H1 (cell line): ENCODE results near the gene PLEKHO1. TPM values are rescaled to one million over a fixed set of nuclear protein-coding genes. Genes with fewer than 3 reads are reported as not detected.

ENCODE experiments used
- CTCF ChIA-PET: fragments of 300-600 bp; sonication (Branson Sonifier 250); formaldehyde crosslinking; loops from one replicate; lab custom pipeline; 2021; ENCODE audit not compliant: partially characterized antibody; lab: Charles Lee
- POLR2A ChIA-PET: fragments of 300-600 bp; sonication (Branson Sonifier 250); formaldehyde crosslinking; loops from one replicate; lab custom pipeline; 2021; ENCODE audit warnings: inconsistent platforms; ENCODE audit not compliant: partially characterized antibody; lab: Charles Lee
- DNase-seq, 2 experiments: peaks; one replicate each; pipeline versions ENCODE4 v3.0.0 to v3.0.0-alpha.2; 2010 to 2022; ENCODE audit warnings: low spot score in 2 of 2, low read depth in 1 of 2, mixed read lengths in 1 of 2
- FAIRE-seq: peaks from 2 replicates; lab custom pipeline; 2011; peaks lifted over from hg19 to GRCh38; lab: Jason Lieb, UNC
- H2AFZ ChIP-seq: 2 replicates; pipeline ENCODE4 v1.8.1; 2012; ENCODE audit warnings: low read length, inconsistent platforms
- H2AK5ac ChIP-seq: 2 replicates; pipeline ENCODE4 v1.6.1; 2013; ENCODE audit warnings: low read depth, low read length
- H2BK120ac ChIP-seq: replicated peaks from 2 replicates; pipeline ENCODE3; 2013; ENCODE audit warnings: low read depth, low read length, inconsistent platforms
- H2BK12ac ChIP-seq: 2 replicates; pipeline ENCODE4 v1.6.1; 2013; ENCODE audit warnings: low read depth, low read length
- H2BK15ac ChIP-seq: 2 replicates; pipeline ENCODE4 v1.6.1; 2013; ENCODE audit warnings: low read length
- H2BK20ac ChIP-seq: 2 replicates; pipeline ENCODE4 v1.6.1; 2013; ENCODE audit warnings: low read length
- H2BK5ac ChIP-seq: 2 replicates; pipeline ENCODE4 v1.6.1; 2013; ENCODE audit warnings: low read depth, low read length
- H3K14ac ChIP-seq: 2 replicates; pipeline ENCODE4 v1.6.1; 2013; ENCODE audit warnings: inconsistent platforms; ENCODE audit not compliant: insufficient read length
- H3K18ac ChIP-seq: 2 replicates; pipeline ENCODE4 v1.6.1; 2013; ENCODE audit warnings: low read length; ENCODE audit errors: extremely low read depth
- H3K23ac ChIP-seq: 2 replicates; pipeline ENCODE4 v1.6.1; 2013; ENCODE audit warnings: inconsistent platforms; ENCODE audit not compliant: insufficient read length
- H3K23me2 ChIP-seq: 2 replicates; pipeline ENCODE4 v1.6.1; 2013; ENCODE audit warnings: low read depth, low read length
- H3K27ac ChIP-seq: 2 replicates; pipeline ENCODE4 v1.6.1; 2011; ENCODE audit warnings: low read depth, low read length, inconsistent platforms
- H3K27me3 ChIP-seq, 4 experiments: replicated peaks in 1 of 4; 1 replicate in 1 of 4; 2 replicates in 3 of 4; pipeline versions ENCODE4 v1.6.1 to v1.8.1; 2011 to 2013; ENCODE audit warnings: low read length in 3 of 4, mild to moderate bottlenecking in 3 of 4, inconsistent platforms in 2 of 4, mixed read lengths in 2 of 4, moderate library complexity in 1 of 4; ENCODE audit not compliant: control insufficient read depth in 3 of 4, insufficient read depth in 3 of 4; ENCODE audit errors: extremely low read depth in 1 of 4
- H3K36me3 ChIP-seq, 4 experiments: 2 replicates each; pipeline versions ENCODE4 v1.6.1 to v1.8.1; 2011 to 2013; ENCODE audit warnings: mild to moderate bottlenecking in 4 of 4, low read length in 3 of 4, moderate library complexity in 2 of 4, control low read depth in 1 of 4, inconsistent platforms in 1 of 4; ENCODE audit not compliant: insufficient read depth in 4 of 4, control insufficient read depth in 2 of 4
- H3K4ac ChIP-seq: replicated peaks from 2 replicates; pipeline ENCODE3; 2013; ENCODE audit warnings: low read length, low read depth, mixed read lengths, inconsistent platforms; ENCODE audit not compliant: insufficient read length
- H3K4me1 ChIP-seq, 4 experiments: replicated peaks in 1 of 4; 1 replicate in 1 of 4; 2 replicates in 3 of 4; pipeline versions ENCODE4 v1.6.1 to v1.8.1; 2011 to 2013; ENCODE audit warnings: low read length in 3 of 4, inconsistent platforms in 2 of 4, mixed read lengths in 1 of 4; ENCODE audit not compliant: insufficient read depth in 4 of 4, control insufficient read depth in 3 of 4
- H3K4me2 ChIP-seq, 2 experiments: 2 replicates each; pipeline versions ENCODE4 v1.6.1 to v1.8.1; 2011 to 2013; ENCODE audit warnings: low read depth in 2 of 2, low read length in 2 of 2, control low read depth in 1 of 2, inconsistent platforms in 1 of 2, mild to moderate bottlenecking in 1 of 2; ENCODE audit not compliant: insufficient read depth in 1 of 2
- H3K4me3 ChIP-seq, 4 experiments: fragments of 200-600, 300-600 bp in 1 of 4; sonication (generic), shearing (Covaris generic), sonication (Bioruptor Twin) in 1 of 4; 2 replicates each; pipeline versions ENCODE4 v1.5.1 to v1.8.1; 2011 to 2016; ENCODE audit warnings: low read length in 4 of 4, low read depth in 3 of 4, control low read depth in 2 of 4, inconsistent platforms in 2 of 4, mild to moderate bottlenecking in 2 of 4, mixed read lengths in 1 of 4, moderate library complexity in 1 of 4; ENCODE audit not compliant: insufficient read depth in 2 of 4; ENCODE audit errors: extremely low read depth in 1 of 4
- H3K56ac ChIP-seq: replicated peaks from 2 replicates; pipeline ENCODE3; 2013; ENCODE audit warnings: low read depth, mild to moderate bottlenecking, mixed read lengths, low read length, inconsistent platforms; ENCODE audit not compliant: insufficient read length
- H3K79me1 ChIP-seq: 2 replicates; pipeline ENCODE4 v1.6.1; 2013; ENCODE audit warnings: low read depth, low read length, control low read depth
- H3K79me2 ChIP-seq, 2 experiments: 2 replicates each; pipeline versions ENCODE4 v1.6.1 to v1.8.1; 2012 to 2013; ENCODE audit warnings: low read length in 2 of 2, mild to moderate bottlenecking in 2 of 2, inconsistent platforms in 1 of 2; ENCODE audit not compliant: insufficient read depth in 2 of 2, control insufficient read depth in 1 of 2
- H3K9ac ChIP-seq, 4 experiments: replicated peaks in 1 of 4; 1 replicate in 1 of 4; 2 replicates in 3 of 4; pipeline versions ENCODE4 v1.6.1 to v1.8.1; 2011 to 2013; ENCODE audit warnings: low read depth in 3 of 4, low read length in 3 of 4, control low read depth in 2 of 4, mild to moderate bottlenecking in 2 of 4, moderate library complexity in 2 of 4, inconsistent platforms in 1 of 4; ENCODE audit errors: extremely low read depth in 1 of 4
- H3K9me3 ChIP-seq, 2 experiments: 2 replicates each; pipeline versions ENCODE4 v1.6.1 to v1.8.1; 2012 to 2013; ENCODE audit warnings: mild to moderate bottlenecking in 2 of 2, moderate library complexity in 2 of 2, control low read depth in 1 of 2, inconsistent platforms in 1 of 2, low read depth in 1 of 2, low read length in 1 of 2, mixed read lengths in 1 of 2; ENCODE audit not compliant: insufficient read depth in 2 of 2
- H4K20me1 ChIP-seq, 2 experiments: replicated peaks in 1 of 2; 2 replicates each; pipeline versions ENCODE3 to v1.8.1; 2011 to 2013; ENCODE audit warnings: inconsistent platforms in 2 of 2, low read length in 2 of 2, mild to moderate bottlenecking in 1 of 2; ENCODE audit not compliant: insufficient read depth in 2 of 2, control insufficient read depth in 1 of 2
- H4K5ac ChIP-seq: 2 replicates; pipeline ENCODE4 v1.6.1; 2013; ENCODE audit warnings: low read length, low read depth, mixed read lengths, inconsistent platforms; ENCODE audit not compliant: insufficient read length
- H4K8ac ChIP-seq: 2 replicates; pipeline ENCODE4 v1.8.0; 2013; ENCODE audit warnings: mild to moderate bottlenecking, moderate library complexity, low read length, inconsistent platforms; ENCODE audit not compliant: insufficient read depth; ENCODE audit errors: extremely low read depth
- H4K91ac ChIP-seq: replicated peaks from 2 replicates; pipeline ENCODE3; 2013; ENCODE audit warnings: low read length, mixed read lengths, inconsistent platforms; ENCODE audit not compliant: insufficient read length
- WGBS, 2 experiments: shearing (Covaris generic) in 1 of 2; methylation state at CpG; one replicate each; pipeline versions ENCODE4 v1.1.6 to v1.1.7; 2013 to 2015; ENCODE audit warnings: low lambda C conversion rate in 2 of 2, mixed read lengths in 2 of 2, inconsistent platforms in 1 of 2, low coverage in 1 of 2, missing lambda C conversion rate in 1 of 2; ENCODE audit not compliant: insufficient replicate concordance in 2 of 2, insufficient coverage in 1 of 2, insufficient read length in 1 of 2; ENCODE audit errors: extremely low coverage in 1 of 2, missing lambda C conversion rate in 1 of 2; 5-methylcytosine and 5-hydroxymethylcytosine counted together
- polyA plus RNA-seq, 7 experiments: library from polyadenylated mRNA; depleted of rRNA in 3 of 7; stranded (reverse) in 5 of 7; unstranded in 2 of 7; fragments of >200 nt in 5 of 7; fragments of 200-250 nt in 2 of 7; gene quantifications; 1 replicate in 5 of 7; 2 replicates in 1 of 7; 4 replicates in 1 of 7; pipeline versions ENCODE4 v1.2.1 to v1.2.3, GENCODE V29; 2011 to 2013; ENCODE audit warnings: missing spikeins in 2 of 7, mixed read lengths in 2 of 7
- total RNA-seq: library from RNA; stranded (reverse); fragmentation: NEBNext Ultra II Directional; extraction: Animal tissue kit (Norgen Biotek cat#: 25700); gene quantifications from 2 replicates; pipeline ENCODE4 v1.2.1, GENCODE V29; 2021

Gene PLEKHO1
- total and polyA plus RNA-seq, 2 of the 8 experiments (the other 6 are each of a cell fraction or from before 2014, with no cell fraction given), result 23.2 to 37.0 TPM

- Histone ChIP-seq H3K14ac (no peak overlapping the region), H3K4me3 (no peak overlapping the region)
- WGBS, 2 experiments, result 94% methylated on average over 8 of the region's 8 CpGs; no CpG with 5 or more reads in 1 of the 2 experiments
Measured at GRCh38 chr1:150152772-150153456, 3.2 kb downstream of the PLEKHO1 start.

More at GRCh38 chr1:150152772-150153456, 3.2 kb downstream of the PLEKHO1 start:
- no peak overlapping the region for H4K8ac ChIP-seq
- FAIRE-seq (no peak), DNase-seq (no peak)
- no peak overlapping the region for H2AK5ac ChIP-seq
- ChIA-PET POLR2A (interaction anchor here (0.7 to 6.4 kb wide), 3 partner anchors 10 to 304 kb away, joined by 3 to 87 read pairs (median 5); no protein-coding TSS in a partner anchor), CTCF (interaction anchor here (1.4 to 4.1 kb wide), 4 partner anchors 9 to 34 kb away, joined by 3 to 20 read pairs (median 5); no protein-coding TSS in a partner anchor)
- no peak overlapping the region for H4K5ac ChIP-seq
- H3K27ac ChIP-seq, result no peak overlapping the region
- H2BK15ac ChIP-seq, result no peak overlapping the region
- no peak overlapping the region for H2BK20ac ChIP-seq
- no peak overlapping the region for H3K23ac ChIP-seq
- H4K91ac ChIP-seq, result no peak overlapping the region
- H3K56ac ChIP-seq, result no peak overlapping the region
- no peak overlapping the region for H2BK12ac ChIP-seq
- no peak overlapping the region for H2AFZ ChIP-seq
- H3K4me2 ChIP-seq, result no peak overlapping the region
- H3K79me1 ChIP-seq, result no peaks in the 10 kb centered on the region
- peaks cover 0 to 2% (median 0%) of the 10 kb centered on the region in 4 experiments; a peak in 1 of 7 replicates for H3K27me3 ChIP-seq
- no peak overlapping the region for H2BK120ac ChIP-seq
- peaks cover 0 to 19% of the 10 kb centered on the region in 2 experiments; a peak in 2 of 4 replicates for H3K79me2 ChIP-seq
- H3K4ac ChIP-seq, result no peak overlapping the region
- no peak overlapping the region for H2BK5ac ChIP-seq
- H3K9ac ChIP-seq, result no peak overlapping the region
- H3K36me3 ChIP-seq, result peaks cover 14 to 47% (median 38%) of the 10 kb centered on the region in 4 experiments
- H3K9me3 ChIP-seq, result no peaks in the 10 kb centered on the region
- H3K23me2 ChIP-seq, result peaks cover 14% of the 10 kb centered on the region
- H3K18ac ChIP-seq, result no peak overlapping the region
- peaks cover 0 to 14% (median 5%) of the 10 kb centered on the region in 4 experiments; a peak in 6 of 7 replicates for H3K4me1 ChIP-seq
- H4K20me1 ChIP-seq, result peaks cover 0 to 5% of the 10 kb centered on the region in 2 experiments
